KOPT-K1 (cell line): ENCODE data around the gene IP6K1.
A peak's percentile ranks its signal among the peaks of the same experiment; 100 is the strongest.
"Not testable (repeated sequence)": the region's sequence is repeated elsewhere in the genome, so short reads cannot be mapped to it uniquely, and the experiment has no call there.

Experiments used
- H3K27ac ChIP-seq: fragments of 200-600 bp; sonication (generic); 2 replicates; pipeline ENCODE4 v1.5.1; 2016; ENCODE audit warnings: antibody characterized with exemption, mild to moderate bottlenecking, low read depth, low read length; ENCODE audit not compliant: poor library complexity, severe bottlenecking
- H3K36me3 ChIP-seq: fragments of 200-600 bp; sonication (generic); 2 replicates; pipeline ENCODE4 v1.5.1; 2017; ENCODE audit warnings: antibody characterized with exemption, mild to moderate bottlenecking, low read length, moderate library complexity; ENCODE audit not compliant: insufficient read depth
- H3K9me3 ChIP-seq: fragments of 200-600 bp; sonication (generic); 2 replicates; pipeline ENCODE4 v1.5.1; 2017; ENCODE audit warnings: antibody characterized with exemption, low read length, mild to moderate bottlenecking; ENCODE audit not compliant: insufficient read depth, poor library complexity, severe bottlenecking

The IP6K1 gene

GRCh38 chr3:49786357-49787181, at the start of gene IP6K1:
IP6K1 (minus strand) TSS chr3:49786542; CDS start chr3:49748040, 38,502 bp downstream.
- peak within 1 kb of the TSS; percentile 69 for H3K27ac ChIP-seq
- peaks cover 32% of the 10 kb centered on the region for H3K36me3 ChIP-seq
- H3K9me3 ChIP-seq = no peaks in the 10 kb centered on the region

GRCh38 chr3:49831341-49831740, 45.0 kb upstream of the IP6K1 start:
- no peaks in the 10 kb centered on the region for H3K9me3 ChIP-seq
- H3K27ac ChIP-seq = no peak overlapping the region
- H3K36me3 ChIP-seq = peaks cover 87% of the 10 kb centered on the region

DNA sequence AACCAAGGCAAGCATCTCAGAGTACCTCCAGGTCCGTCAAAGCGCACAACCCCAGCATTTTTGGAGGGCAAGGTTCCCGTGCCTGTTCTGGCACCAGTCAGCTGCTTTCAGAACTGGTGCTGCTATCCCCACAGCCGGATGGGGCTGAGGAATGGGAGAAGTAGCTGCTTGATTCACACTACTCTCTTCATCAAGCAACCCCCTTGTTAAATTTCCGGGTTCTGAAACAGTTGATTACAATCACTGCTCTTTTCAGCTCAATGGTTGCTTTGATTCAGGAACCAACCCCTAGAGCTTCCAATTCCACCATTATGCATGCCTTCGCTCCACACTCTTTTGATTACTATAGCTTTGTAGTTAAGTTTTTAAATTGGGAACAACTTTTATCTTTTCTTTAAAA, 39.7 kb upstream of the IP6K1 start:
- Histone ChIP-seq H3K36me3 (peaks cover 42% of the 10 kb centered on the region), H3K9me3 (no peaks in the 10 kb centered on the region), H3K27ac (no peak overlapping the region)

DNA sequence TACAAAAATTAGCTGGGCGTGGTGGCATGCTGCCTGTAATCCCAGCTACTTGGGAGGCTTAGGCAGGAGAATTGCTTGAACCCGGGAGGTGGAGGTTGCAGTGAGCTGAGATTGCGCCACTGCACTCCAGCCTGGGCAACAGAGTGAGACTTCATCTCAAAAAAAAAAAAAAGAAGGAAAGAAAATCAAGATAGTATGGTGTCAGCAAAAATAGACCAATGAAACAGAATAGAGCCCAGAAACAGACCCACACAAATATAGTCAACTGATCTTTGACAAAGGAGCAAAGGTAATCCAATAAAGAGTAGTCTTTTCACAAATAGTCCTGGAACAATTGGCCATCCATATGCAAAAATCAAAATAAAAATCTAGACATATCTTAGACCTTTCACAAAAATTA, 36.8 kb upstream of the IP6K1 start:
- peaks cover 13% of the 10 kb centered on the region for H3K36me3 ChIP-seq
- H3K9me3 ChIP-seq, H3K27ac ChIP-seq: not testable (repeated sequence)

DNA sequence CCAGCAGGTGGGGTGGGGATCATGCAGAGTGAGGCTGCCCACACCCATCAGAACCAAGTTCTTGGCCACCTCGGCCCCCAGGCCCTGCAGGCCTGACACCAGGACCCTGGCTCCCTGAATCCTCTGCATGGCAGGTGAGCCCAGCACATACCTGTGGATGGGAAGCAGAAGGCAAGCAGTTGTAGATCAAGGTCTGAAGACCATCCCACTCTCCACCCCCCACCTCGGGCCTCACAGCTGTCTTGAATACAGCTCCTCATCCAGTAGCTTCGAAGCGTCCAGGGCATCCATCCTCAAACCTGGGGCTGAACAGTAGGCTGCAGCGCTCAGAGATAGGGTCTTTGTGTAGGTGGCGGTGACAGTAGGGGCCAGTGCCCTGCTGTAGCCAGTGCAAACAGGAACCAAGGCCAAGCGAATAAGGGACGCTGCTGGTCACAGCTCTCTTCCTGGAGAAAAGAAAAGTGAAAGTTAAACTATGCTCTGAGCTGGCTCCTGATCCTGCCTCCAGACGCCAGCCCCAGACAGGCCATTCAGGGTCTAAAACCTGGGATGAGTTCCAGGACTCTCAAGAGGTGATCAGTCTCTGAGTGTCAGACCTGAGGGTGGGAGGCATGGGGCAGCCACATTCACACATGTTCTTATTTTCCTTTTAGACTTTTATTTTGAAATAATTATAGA, 27.3 kb upstream of the IP6K1 start, which contains the start of gene UBA7:
Gene UBA7, minus strand, starts transcription at position 457 of the 678 bp plus-strand sequence. Its CDS starts 166 bp downstream, at position 291.
- H3K36me3 ChIP-seq = peaks cover 38% of the 10 kb centered on the region; the same call in 1 of the 2 replicates
- no peaks in the 10 kb centered on the region for H3K9me3 ChIP-seq
- peak within 1 kb of the TSS; percentile 88 for H3K27ac ChIP-seq

DNA sequence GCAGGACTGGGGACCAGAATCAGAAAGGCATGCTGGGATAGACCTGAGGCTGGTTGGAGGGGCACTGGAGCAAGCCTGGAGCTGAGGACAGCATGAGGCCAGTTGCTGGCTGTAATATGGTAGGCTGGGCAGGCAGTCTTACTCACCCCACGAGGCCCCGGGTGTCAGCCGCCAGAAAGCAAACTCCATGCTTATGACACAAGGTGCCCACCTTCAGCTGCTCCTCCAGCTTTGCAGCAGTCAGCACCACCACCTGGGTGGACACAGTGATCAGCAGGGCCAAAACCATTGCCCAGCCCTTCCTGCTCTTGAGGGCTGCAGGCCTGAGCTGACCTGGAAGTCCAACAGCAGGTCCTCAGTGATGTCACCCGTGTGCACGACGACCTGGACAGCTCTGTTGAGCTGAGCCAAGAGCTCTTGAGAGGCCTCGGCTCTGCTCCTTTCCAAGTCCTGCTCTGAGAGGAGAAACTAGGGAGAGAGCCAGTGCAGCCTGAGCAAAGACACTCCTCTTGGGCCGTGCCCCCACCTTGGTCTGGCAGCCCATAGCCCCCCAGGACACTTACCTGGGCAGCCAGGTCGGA, 26.7 kb upstream of the IP6K1 start:
- Histone ChIP-seq H3K36me3 (peaks cover 38% of the 10 kb centered on the region; the same call in 1 of the 2 replicates), H3K9me3 (no peaks in the 10 kb centered on the region), H3K27ac (peak overlapping the region; percentile 88)

DNA sequence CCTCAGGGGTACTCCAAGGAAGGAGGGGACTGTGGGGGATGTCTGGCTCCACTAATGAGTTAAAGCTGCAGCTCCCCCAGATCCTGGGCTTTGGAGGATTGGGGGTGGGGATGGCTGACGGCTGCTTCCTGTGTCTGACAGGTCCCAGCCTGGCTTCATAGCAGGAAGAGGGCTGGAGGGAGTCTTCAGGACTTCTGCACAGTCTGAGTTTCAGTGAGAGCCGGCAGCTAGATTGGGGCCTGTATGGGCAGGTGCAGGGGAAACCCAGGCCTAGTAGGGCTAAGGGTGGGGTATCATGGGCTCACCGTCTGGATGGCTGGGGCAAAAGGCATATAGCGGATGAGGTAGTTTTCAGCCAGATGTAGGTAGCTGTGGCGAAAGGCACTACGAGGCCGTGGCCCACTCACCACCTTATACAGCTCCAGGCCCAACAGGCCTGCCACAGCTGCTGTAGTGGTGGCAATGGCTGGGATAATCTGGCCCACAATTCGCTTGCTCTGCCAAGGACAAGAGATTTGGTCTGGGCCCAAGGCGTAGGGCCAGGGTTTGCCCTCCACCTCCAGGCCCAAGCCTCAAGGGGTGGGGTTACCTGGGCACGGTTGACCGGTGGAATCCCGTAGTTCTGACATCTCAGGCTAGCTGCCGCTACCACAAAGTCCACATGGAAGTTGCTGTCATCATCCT, 21.2 kb upstream of the IP6K1 start:
- Histone ChIP-seq H3K36me3 (peaks cover 37% of the 10 kb centered on the region; the same call in 1 of the 2 replicates), H3K27ac (peak overlapping the region; percentile 96), H3K9me3 (no peaks in the 10 kb centered on the region)

DNA sequence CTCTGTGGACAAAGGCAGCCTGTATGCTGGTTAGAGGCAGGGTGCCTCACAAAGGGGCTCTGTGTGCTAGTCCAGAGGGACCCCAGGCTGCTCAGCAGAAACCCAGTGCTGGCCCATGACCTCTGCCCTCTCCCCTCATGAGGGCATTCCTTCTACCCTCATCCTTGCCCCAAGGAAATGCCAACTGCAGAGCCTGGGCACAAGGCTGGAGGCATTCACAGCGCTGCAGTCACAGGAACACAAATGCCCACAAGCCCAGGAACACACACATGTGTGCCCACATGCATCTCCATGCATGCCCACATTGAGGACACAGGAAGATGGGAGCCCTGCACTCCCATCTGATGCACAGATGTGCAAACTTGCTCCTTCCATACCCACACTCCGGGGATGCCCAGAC, 20.5 kb upstream of the IP6K1 start:
- no peaks in the 10 kb centered on the region for H3K9me3 ChIP-seq
- H3K27ac ChIP-seq = peak overlapping the region; percentile 96
- peaks cover 29% of the 10 kb centered on the region; the same call in 1 of the 2 replicates for H3K36me3 ChIP-seq

GRCh38 chr3:49805897-49806701, 19.8 kb upstream of the IP6K1 start:
- Histone ChIP-seq H3K9me3 (no peaks in the 10 kb centered on the region), H3K36me3 (peaks cover 22% of the 10 kb centered on the region; the same call in 1 of the 2 replicates), H3K27ac (peak overlapping the region; percentile 96)

- peak overlapping the region; percentile 96 for H3K27ac ChIP-seq
- H3K36me3 ChIP-seq = peaks cover 17% of the 10 kb centered on the region; the same call in 1 of the 2 replicates
- H3K9me3 ChIP-seq = no peaks in the 10 kb centered on the region
Measured at GRCh38 chr3:49805367-49805782, 19.0 kb upstream of the IP6K1 start.

DNA sequence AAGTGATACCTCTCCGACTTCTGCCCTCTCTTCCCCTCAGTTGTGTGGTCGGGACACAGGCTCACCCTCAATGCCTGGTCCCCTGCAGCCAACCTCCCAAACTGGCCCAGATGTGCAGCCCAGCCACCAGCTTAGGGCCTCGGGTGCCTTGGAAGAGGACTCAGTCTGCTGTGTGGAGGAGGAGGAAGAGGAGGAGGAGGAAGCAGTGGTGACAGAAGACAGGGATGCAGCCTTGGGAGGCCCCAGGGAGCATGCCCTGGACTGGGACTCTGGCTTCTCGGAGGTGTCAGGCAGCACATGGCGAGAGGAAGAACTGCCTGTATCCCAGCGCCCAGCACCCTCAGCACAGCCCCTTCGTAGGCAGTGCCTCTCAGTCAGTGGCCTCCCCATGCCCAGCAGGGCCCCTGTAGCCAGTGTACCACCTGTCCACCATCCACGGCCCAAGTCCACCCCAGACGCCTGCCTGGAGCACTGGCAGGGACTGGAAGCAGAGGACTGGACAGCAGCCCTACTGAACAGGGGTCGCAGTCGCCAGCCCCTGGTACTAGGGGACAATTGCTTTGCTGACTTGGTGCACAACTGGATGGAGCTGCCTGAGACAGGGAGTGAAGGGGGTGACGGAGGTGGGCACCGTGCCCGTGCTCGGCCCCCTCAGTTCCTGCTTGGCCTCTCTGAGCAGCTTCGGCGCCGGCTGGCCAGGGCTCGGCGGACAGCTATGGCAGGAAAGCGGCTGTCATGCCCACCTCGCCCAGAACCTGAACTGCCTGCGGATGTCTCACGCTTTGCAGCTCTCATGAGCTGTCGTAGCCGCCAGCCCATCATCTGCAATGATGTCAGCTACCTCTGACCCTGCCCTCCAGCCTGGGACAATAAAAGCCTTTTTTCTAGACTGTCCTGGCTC, 18.0 kb upstream of the IP6K1 start:
- Histone ChIP-seq H3K27ac (peak overlapping the region; percentile 96), H3K9me3 (no peaks in the 10 kb centered on the region), H3K36me3 (peaks cover 7% of the 10 kb centered on the region; the same call in 1 of the 2 replicates)

GRCh38 chr3:49803465-49804140, 17.3 kb upstream of the IP6K1 start:
- Histone ChIP-seq H3K36me3 (no peaks in the 10 kb centered on the region), H3K9me3 (no peaks in the 10 kb centered on the region), H3K27ac (peak overlapping the region; percentile 96)
